Measurements from ENCODE around the gene MXRA5.
"Not testable (repeated sequence)": the region's sequence is repeated elsewhere in the genome, so short reads cannot be mapped to it uniquely, and the experiment has no call there.

MXRA5 gene

DNA sequence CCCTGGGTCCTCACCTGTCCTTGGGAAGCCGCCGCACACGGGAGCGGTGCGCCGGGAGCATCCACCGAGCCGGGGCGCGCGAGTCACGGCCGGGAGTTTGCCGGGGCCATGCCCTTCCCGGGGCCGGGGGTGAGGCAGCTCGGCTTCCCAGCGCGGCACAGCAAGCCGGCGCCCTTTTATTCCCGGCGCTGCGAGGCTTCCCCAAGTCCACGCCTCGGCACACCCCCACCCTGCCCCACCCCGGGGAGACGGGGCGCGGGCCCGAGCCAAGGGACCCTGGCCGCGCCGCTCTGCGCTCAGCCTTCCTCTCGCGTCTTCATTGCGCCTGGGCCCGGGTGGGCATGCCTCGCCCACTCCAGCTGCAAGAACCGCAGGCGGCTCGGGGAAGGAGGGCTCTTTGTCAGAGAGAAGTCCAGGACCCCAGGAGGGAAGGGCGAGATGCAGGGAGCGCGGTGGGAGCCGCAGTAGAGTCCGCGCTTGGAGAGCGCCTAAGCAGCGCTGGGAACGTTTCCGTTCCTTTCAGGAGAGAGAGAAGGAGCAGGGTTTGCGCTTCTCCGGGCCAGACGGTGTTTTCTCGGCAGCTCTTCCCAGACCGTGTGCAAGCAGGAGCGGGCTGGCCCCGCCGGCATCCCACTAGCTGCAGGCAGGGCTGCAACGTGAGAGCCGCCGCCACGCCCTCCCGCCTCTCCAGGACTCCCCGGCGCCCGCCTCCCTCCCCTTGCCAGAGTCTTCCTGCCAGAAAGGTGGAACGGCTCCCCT, at the start of gene MXRA5:
TSS of gene MXRA5 (minus strand) at position 152 of the 759 bp plus-strand sequence. CDS start 2,819 bp downstream, outside the sequence.
- DNase-seq: no peak

DNA sequence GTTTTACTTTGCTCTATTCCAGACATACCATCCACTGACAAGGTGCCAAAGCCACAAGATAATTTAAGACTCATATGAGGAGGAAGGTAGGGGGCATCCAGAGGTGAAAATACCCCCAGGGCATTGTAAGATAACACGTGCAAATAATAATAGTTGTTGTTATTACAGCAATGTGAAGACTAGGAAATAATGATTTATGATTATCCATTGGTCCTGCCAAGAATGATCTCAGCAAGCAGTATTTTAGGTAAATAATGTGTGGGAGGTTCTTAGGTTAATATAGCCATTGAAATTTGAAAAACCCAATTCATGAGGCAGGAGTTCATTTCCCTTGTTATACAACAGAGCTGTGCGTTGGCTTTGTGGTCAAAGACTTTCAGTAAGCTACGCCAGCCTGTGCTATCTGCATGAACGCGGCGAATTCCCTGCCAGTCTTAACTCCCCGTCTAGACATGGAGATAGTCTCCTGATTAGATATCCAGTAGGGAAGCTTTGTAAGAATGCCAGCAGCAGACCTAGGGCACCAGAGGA, 47.2 kb upstream of the MXRA5 start:
- no peak for DNase-seq

- no peak for DNase-seq
Observed at GRCh38 chrX:3393178-3393577, 46.7 kb upstream of the MXRA5 start.

DNA sequence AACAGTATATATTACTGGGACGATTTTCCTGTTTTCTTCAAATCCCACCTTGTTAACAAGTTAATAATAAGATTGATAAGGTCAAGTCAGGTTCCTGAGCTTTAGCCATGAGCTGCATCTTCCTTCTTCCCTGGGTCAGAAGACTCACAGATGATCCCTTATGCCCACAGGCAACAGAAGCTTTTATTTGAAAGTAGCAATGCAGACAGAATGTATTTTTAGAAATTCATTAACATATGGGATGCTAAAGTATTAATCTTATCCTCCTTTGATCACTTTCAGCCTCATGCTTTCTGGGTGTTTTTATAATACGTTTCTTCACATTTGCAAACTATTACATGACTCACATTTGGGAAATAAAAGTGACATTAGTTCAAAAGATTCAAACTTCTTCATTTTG, 42.0 kb upstream of the MXRA5 start:
- DNase-seq: no peak

GRCh38 chrX:3384327-3384726, 37.9 kb upstream of the MXRA5 start:
- DNase-seq: no peak

DNA sequence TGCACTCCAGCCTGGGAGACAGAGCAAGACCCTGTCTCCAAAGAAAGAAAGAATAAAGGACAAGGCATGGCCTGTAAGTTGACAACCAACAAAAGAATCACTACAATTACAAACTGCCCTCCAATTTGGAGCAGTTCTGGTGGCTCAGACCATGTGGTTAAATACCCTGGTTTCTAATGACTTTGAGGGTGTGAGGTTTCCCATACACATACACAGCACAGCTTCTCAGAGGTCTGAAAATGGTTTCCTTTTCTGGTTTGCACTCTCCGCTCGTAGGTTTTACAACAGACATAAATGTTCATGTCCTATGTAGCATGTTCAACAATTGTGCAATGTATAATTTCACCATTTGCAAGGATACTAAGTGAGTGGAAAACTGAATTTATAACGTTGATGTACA, 34.2 kb upstream of the MXRA5 start:
- no peak for DNase-seq

DNA sequence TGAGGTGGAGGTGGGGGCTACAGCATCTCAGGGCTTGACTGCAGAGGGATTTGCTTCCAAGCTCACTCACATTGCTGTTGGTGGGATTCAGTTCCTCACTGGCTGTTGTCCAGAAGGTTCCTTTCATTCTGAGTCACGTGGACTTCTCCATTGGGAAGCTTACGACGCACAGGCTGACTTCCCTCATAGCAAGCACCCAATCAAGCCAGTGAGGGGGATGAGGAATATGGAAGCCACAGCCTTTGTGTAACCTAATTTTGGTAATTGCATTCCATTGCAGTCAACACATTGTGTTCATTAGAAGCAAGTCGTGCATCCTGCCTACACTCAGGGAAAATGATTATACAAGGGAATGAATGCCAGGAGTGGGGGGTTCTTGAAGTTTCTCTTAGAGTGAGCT, 32.7 kb upstream of the MXRA5 start:
- no peak for DNase-seq

GRCh38 chrX:3378156-3378555, 31.7 kb upstream of the MXRA5 start:
- DNase-seq: no peak

DNA sequence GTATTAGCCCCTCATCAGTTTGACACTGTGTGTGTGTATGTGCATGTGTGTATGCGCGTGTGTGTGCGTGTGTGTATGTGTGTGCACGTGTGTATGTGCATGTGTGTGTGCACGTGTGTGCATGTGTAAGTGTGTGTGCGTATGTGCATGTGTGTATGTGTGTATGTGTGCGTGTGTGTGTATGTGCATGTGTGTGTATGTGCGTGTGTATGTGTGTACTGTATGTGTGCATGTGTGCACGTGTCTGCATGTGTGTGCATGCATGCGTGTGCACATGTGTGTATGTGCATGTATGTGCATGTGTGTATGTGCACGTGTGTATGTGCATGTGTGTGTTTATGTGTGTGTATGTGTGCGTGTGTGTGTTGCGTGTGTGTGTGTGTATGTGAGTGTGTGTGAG, 31.1 kb upstream of the MXRA5 start:
- DNase-seq: no peak

DNA sequence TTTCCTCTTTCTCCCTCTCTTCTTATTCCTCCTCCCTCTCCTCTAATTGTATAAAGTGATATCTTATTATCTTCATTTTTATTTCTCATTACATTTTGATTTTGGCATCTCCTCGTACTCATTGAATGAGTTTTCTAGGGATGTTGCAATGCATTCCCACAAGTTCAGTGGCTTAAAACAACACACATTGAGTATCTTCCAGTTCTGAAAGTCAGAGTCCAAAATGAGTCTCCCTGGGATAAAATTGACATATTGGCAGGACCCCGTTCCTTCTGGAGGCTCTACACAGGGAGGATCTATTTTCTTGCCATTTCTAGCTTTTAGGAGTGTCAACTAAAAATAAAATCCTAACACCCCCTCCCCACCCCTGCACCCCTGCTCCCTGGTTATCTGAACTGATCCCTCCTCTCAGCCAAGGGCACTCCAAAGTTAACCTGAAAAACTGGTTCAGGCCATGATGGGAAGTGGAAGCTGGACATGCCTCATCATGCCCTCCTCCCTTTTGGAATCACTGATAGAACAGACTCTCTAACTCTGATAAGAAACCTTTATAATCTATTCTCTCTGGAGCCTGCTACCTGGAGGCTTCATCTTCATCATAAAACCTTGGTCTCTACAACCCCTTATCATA, 29.5 kb upstream of the MXRA5 start:
- DNase-seq: not testable (repeated sequence)

- no peak for DNase-seq
Observed at GRCh38 chrX:3374108-3374800, 27.8 kb upstream of the MXRA5 start.

- no peak for DNase-seq
Observed at GRCh38 chrX:3371163-3371562, 24.7 kb upstream of the MXRA5 start.

DNA sequence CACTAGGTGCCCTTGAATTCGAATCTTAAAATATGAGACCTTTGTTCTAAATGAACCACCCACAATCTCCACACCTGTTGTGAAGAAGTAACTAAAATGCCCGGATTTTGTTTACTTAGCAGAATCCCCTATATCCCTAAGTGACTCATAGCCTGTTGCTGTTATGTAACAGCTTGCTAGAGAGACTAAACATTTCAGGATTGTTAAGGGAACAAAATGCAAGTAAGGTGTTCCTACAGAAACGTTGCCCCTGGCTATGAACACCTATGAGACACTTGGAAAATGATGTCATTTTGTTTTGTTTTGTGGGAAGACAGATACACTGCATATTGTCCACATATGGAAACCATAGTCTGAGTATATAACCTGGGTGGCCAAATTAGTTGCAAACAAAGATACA, 24.2 kb upstream of the MXRA5 start:
- DNase-seq: no peak

GRCh38 chrX:3362956-3363355, 16.5 kb upstream of the MXRA5 start:
- no peak for DNase-seq

- no peak for DNase-seq
Observed at GRCh38 chrX:3360881-3361280, 14.4 kb upstream of the MXRA5 start.

GRCh38 chrX:3352741-3353140, 6.3 kb upstream of the MXRA5 start:
- DNase-seq: not testable (repeated sequence)

GRCh38 chrX:3351276-3351675, 4.8 kb upstream of the MXRA5 start:
- no peak for DNase-seq

- DNase-seq: no peak
Observed at GRCh38 chrX:3348191-3348590, 1.7 kb upstream of the MXRA5 start.

GRCh38 chrX:3345281-3346191, 916 bp downstream of the MXRA5 start:
- DNase-seq: no peak

GRCh38 chrX:3343569-3343968, 2.9 kb downstream of the MXRA5 start:
- DNase-seq: not testable (repeated sequence)

GRCh38 chrX:3340016-3340415, 6.4 kb downstream of the MXRA5 start:
- DNase-seq: no peak

DNA sequence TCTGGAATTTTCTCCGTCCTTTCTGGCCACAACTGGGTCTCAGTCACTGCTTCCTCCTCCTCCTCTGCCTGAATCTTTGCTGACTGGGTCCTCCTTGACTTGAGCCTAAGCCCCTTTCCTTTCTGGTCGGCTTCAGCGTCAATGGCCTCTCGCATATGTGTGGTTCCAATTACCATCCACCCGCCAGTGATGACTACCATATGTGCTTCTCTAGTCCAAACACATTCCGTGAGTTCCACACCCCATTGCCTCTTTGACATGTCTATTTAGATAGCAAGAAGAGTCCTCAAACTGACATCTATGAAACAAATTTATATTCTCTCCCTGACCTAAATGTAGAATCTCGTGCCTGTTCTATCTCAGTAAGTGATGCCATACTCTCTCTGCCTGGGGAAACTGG, 19.8 kb downstream of the MXRA5 start:
- DNase-seq: no peak
